OCI-LY7 (cell line): ENCODE data around the gene NCKAP5. TPM values are rescaled to one million over a fixed set of nuclear protein-coding genes. Genes with fewer than 3 reads are reported as not detected.
"Not testable (repeated sequence)": the region's sequence is repeated elsewhere in the genome, so short reads cannot be mapped to it uniquely, and the experiment has no call there.

Experiments used
- BruUV-seq: library from RNA; stranded (reverse); fragments of 400-500 nt; replicated peaks from 2 replicates; lab custom pipeline; 2021; lab: Mats Ljungman, UMichigan
- CTCF ChIA-PET: fragments of 300-600 bp; sonication (Branson Sonifier 250); formaldehyde crosslinking; loops from one replicate; lab custom pipeline; 2022; ENCODE audit warnings: antibody characterized with exemption; ENCODE audit not compliant: unreplicated experiment; lab: Charles Lee
- POLR2A ChIA-PET: fragments of 300-600 bp; sonication (Branson Sonifier 250); formaldehyde crosslinking; loops from one replicate; lab custom pipeline; 2022; ENCODE audit warnings: antibody characterized with exemption; lab: Charles Lee
- DNase-seq: peaks from one replicate; pipeline ENCODE4 v3.0.0-alpha.2; 2015; ENCODE audit warnings: low spot score
- H2AFZ ChIP-seq: fragments of 200-600 bp; sonication (generic), shearing (Covaris generic); 2 replicates; pipeline ENCODE4 v1.6.1; 2014; ENCODE audit warnings: mild to moderate bottlenecking, antibody characterized with exemption, low read length, moderate library complexity
- H3K27ac ChIP-seq: fragments of 200-600 bp; sonication (generic); 2 replicates; pipeline ENCODE4 v1.5.1; 2014; ENCODE audit warnings: mixed run types, low read depth, mild to moderate bottlenecking, moderate library complexity, low read length, inconsistent platforms; ENCODE audit not compliant: poor library complexity, severe bottlenecking
- H3K36me3 ChIP-seq: fragments of 200-600 bp; sonication (generic); 2 replicates; pipeline ENCODE4 v1.6.1; 2014; ENCODE audit warnings: mild to moderate bottlenecking, antibody characterized with exemption, low read length, moderate library complexity, mixed read lengths; ENCODE audit not compliant: insufficient read depth
- H3K4me1 ChIP-seq: fragments of 200-600 bp; sonication (generic); 2 replicates; pipeline ENCODE4 v1.5.1; 2014; ENCODE audit warnings: mild to moderate bottlenecking, low read length; ENCODE audit not compliant: insufficient read depth, poor library complexity, severe bottlenecking
- H3K4me2 ChIP-seq: fragments of 200-600 bp; sonication (generic); 2 replicates; pipeline ENCODE4 v1.6.1; 2014; ENCODE audit warnings: mild to moderate bottlenecking, low read length
- H3K4me3 ChIP-seq: fragments of 200-600 bp; sonication (generic); 2 replicates; pipeline ENCODE4 v1.5.1; 2014; ENCODE audit warnings: mild to moderate bottlenecking, low read depth, low read length; ENCODE audit not compliant: poor library complexity, severe bottlenecking
- H3K79me2 ChIP-seq: fragments of 200-600 bp; sonication (generic); 2 replicates; pipeline ENCODE4 v1.6.1; 2016; ENCODE audit warnings: low read depth, mild to moderate bottlenecking, low read length, moderate library complexity, mixed read lengths; ENCODE audit not compliant: insufficient read depth
- H3K9me2 ChIP-seq: fragments of 200-600 bp; sonication (generic); 2 replicates; pipeline ENCODE4 v1.6.1; 2016; ENCODE audit warnings: mild to moderate bottlenecking, low read length, mixed read lengths; ENCODE audit not compliant: insufficient read depth
- H3K9me3 ChIP-seq: fragments of 200-600 bp; sonication (generic); 2 replicates; pipeline ENCODE4 v1.6.1; 2014; ENCODE audit warnings: mild to moderate bottlenecking, mixed run types, low read length, mixed read lengths
- H4K20me1 ChIP-seq: fragments of 200-600 bp; sonication (generic); 2 replicates; pipeline ENCODE4 v1.6.1; 2014; ENCODE audit warnings: mild to moderate bottlenecking, antibody characterized with exemption, low read length, moderate library complexity, mixed read lengths; ENCODE audit not compliant: insufficient read depth
- EZH2phosphoT487 ChIP-seq: fragments of 200-600 bp; sonication (generic); IDR thresholded peaks from 2 replicates; pipeline ENCODE4 v1.6.1; 2018; ENCODE audit warnings: low read depth, borderline replicate concordance, mild to moderate bottlenecking, mixed run types, antibody characterized with exemption, low read length, moderate library complexity, mixed read lengths
- intact Hi-C: fragments of 100-400 bp; cut with micrococcal nuclease; formaldehyde crosslinking; loops from one replicate; pipeline ENCODE4 v1.10.0; 2022; ENCODE audit not compliant: unreplicated experiment
- total RNA-seq, 2 experiments: library from RNA; depleted of rRNA in 1 of 2; stranded (reverse); fragments of >200 nt in 1 of 2; shearing (Covaris generic) in 1 of 2; gene quantifications; 2 replicates each; pipeline ENCODE4 v1.2.3, GENCODE V29; 2014 to 2022
- TF ChIP-seq, protein P1 (sequence below): fragments of 200-600 bp; sonication (generic); conservative IDR thresholded peaks from 2 replicates; pipeline ENCODE4 v1.5.1; 2014; ENCODE audit warnings: mild to moderate bottlenecking, antibody characterized with exemption, low read length, moderate library complexity, mixed read lengths

The NCKAP5 gene
- total RNA-seq, 2 experiments from 2014 or later: not detected

DNA sequence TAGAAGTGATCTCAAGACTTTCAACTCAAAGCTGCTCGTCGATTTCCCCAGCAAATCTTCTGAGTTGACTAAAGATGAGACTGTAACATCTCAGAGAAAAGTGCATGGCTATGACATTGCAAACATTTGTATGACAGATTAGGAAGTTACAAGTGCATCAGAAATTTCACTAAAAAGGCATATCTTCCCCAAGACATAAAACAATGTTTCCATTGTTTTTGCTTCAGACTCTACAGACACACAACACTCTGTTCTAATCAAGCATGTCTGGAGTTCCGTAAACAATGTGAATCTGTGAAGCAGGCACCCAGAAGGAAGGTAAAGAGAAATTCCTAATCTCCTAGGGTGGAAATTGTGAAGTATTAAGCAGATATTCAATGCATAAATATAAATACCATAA is 753.6 kb downstream of the NCKAP5 start:
- Histone ChIP-seq H3K9me2 (no peaks in the 10 kb centered on the region), H3K79me2 (no peaks in the 10 kb centered on the region), H2AFZ (no peak overlapping the region), H3K36me3 (no peaks in the 10 kb centered on the region), H3K4me3 (no peak overlapping the region), H3K4me1 (no peaks in the 10 kb centered on the region), H3K9me3 (no peaks in the 10 kb centered on the region), H3K27ac (no peak overlapping the region), H3K4me2 (no peak overlapping the region), H4K20me1 (no peaks in the 10 kb centered on the region)
- no peak for TF ChIP-seq EZH2phosphoT487
- TF ChIP-seq, protein P1, sequence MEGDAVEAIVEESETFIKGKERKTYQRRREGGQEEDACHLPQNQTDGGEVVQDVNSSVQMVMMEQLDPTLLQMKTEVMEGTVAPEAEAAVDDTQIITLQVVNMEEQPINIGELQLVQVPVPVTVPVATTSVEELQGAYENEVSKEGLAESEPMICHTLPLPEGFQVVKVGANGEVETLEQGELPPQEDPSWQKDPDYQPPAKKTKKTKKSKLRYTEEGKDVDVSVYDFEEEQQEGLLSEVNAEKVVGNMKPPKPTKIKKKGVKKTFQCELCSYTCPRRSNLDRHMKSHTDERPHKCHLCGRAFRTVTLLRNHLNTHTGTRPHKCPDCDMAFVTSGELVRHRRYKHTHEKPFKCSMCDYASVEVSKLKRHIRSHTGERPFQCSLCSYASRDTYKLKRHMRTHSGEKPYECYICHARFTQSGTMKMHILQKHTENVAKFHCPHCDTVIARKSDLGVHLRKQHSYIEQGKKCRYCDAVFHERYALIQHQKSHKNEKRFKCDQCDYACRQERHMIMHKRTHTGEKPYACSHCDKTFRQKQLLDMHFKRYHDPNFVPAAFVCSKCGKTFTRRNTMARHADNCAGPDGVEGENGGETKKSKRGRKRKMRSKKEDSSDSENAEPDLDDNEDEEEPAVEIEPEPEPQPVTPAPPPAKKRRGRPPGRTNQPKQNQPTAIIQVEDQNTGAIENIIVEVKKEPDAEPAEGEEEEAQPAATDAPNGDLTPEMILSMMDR: no peak
- ChIA-PET POLR2A (interaction anchor here (0.6 kb wide), 1 partner anchor 912 kb away, joined by 3 read pairs; no protein-coding TSS in a partner anchor), CTCF (no interaction called here)
- intact Hi-C loops: no loop called here
- DNase-seq: no peak
- BruUV-seq: no TSS peak

DNA sequence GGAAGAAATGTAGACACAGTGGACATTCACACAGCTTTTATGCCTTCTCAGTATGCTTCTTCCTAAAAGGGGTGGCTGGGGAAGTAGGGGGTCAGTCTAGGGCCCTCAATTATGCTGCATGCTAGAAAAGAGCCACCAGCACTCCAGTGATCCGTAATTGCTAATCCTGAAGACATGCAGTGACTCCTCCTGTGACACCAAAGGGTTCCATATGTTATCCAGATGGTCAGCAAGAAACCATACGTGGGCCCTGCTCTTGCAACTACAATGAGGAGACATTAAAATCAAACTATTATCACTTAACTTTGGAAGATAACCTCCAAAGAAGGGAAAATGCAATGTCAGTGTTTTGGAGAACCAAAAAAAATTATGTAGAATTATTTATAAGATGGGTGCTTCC is 754.8 kb downstream of the NCKAP5 start:
- BruUV-seq: no TSS peak
- intact Hi-C loops: no loop called here
- Histone ChIP-seq H3K4me3 (no peak overlapping the region), H3K9me2 (no peaks in the 10 kb centered on the region), H3K4me1 (no peaks in the 10 kb centered on the region), H3K4me2 (no peak overlapping the region), H3K36me3 (no peaks in the 10 kb centered on the region), H2AFZ (no peak overlapping the region), H3K9me3 (no peaks in the 10 kb centered on the region), H3K27ac (no peak overlapping the region), H4K20me1 (no peaks in the 10 kb centered on the region), H3K79me2 (no peaks in the 10 kb centered on the region)
- ChIA-PET CTCF (no interaction called here), POLR2A (no interaction called here)
- TF ChIP-seq EZH2phosphoT487: no peak
- TF ChIP-seq, protein P1: no peak
- no peak for DNase-seq

DNA sequence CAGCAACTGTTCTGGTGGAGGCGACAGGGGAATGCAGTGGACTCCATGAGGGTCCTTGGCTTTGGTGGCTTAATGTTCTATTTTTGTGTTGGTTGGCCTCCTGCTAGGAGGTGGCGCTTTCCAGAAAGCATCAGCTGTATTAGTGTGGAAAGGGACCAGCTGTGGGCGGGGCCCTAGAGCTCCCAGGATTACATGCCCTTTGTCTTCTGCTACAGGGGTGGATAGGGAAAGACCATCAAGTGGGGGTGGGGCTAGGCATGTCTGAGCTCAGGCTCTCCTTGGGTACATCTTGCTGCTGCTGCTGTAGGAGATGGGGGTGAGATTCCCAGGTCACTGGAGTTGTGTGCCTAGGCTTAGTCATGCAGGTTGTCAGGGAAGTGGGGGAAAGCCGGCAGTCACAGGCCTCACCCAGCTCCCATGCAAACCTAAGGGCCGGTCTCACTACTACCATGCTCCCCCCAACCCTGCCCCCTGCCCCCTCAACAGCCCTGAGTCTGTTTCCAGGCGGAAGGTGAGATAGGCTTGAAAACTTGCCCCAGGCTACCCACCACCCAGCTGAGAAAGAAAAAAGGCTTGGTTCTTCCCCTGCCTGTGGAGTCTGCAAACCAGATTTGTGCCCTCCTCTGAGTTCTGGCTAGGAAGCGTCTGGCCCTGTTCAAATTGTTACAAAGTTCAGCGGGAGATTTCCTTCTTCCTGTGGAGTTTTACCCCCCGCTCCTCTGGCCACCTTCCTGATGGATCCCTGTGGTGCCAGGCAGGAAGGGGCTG is 756.9 kb downstream of the NCKAP5 start:
- Histone ChIP-seq H4K20me1 (no peaks in the 10 kb centered on the region), H3K4me3 (no peak overlapping the region), H3K27ac (no peak overlapping the region), H3K79me2 (no peaks in the 10 kb centered on the region), H3K36me3 (no peaks in the 10 kb centered on the region), H3K9me3 (no peaks in the 10 kb centered on the region), H3K4me2 (no peak overlapping the region), H2AFZ (no peak overlapping the region), H3K9me2 (no peaks in the 10 kb centered on the region), H3K4me1 (no peaks in the 10 kb centered on the region)
- no peak for TF ChIP-seq EZH2phosphoT487
- TF ChIP-seq, protein P1: no peak
- ChIA-PET CTCF (interaction anchor here (0.7 kb wide), 1 partner anchor 1962 kb away, joined by 3 read pairs; no protein-coding TSS in a partner anchor), POLR2A (interaction anchor here (1.1 kb wide), 1 partner anchor 12 kb away, joined by 3 read pairs; no protein-coding TSS in a partner anchor)
- intact Hi-C loops: no loop called here
- DNase-seq: no peak
- no TSS peak for BruUV-seq

DNA sequence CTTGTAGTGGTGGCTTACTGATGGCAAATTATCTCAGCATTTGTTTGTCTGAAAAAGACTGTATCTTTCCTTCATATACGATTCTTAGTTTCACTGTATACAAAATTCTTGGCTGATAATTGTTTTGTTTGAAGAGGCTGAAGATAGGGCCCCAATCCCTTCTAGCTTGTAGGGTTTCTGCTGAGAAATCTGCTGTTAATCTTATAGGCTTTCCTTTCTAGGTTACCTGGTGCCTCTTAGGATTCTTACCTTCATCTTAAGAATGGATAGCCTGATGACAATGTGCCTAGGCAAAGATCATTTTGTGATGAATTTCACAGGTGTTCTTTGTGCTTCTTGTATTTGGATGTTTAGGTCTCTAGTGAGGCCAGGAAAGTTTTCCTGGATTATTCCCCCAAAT is 758.3 kb downstream of the NCKAP5 start:
- DNase-seq, H3K9me3 ChIP-seq, intact Hi-C loops, H3K27ac ChIP-seq, POLR2A ChIA-PET, H3K4me3 ChIP-seq, H3K4me2 ChIP-seq, H3K9me2 ChIP-seq, H3K79me2 ChIP-seq, H3K4me1 ChIP-seq, H4K20me1 ChIP-seq, CTCF ChIA-PET, H3K36me3 ChIP-seq, BruUV-seq, H2AFZ ChIP-seq: not testable (repeated sequence)
